DND-41 (cell line): ENCODE measurements around the gene CES4A.

Experiments
- ATAC-seq: fragments of 200-7000 bp; cut with Tn5 transposase; 3 replicates; pipeline ENCODE4 v1.9.1; 2021; ENCODE audit warnings: low read depth; ENCODE audit not compliant: insufficient read depth
- DNase-seq: peaks from one replicate; pipeline ENCODE4 v3.0.0-alpha.2; 2020
- H2AFZ ChIP-seq: 2 replicates; pipeline ENCODE4 v1.6.0; 2012; ENCODE audit warnings: low read depth, low read length
- H3K27ac ChIP-seq: 2 replicates; pipeline ENCODE4 v1.5.1; 2012; ENCODE audit warnings: low read length, inconsistent platforms
- H3K27me3 ChIP-seq: fragments of 200-600 bp; sonication (generic); 2 replicates; pipeline ENCODE4 v1.6.0; 2012; ENCODE audit warnings: low read length, mild to moderate bottlenecking, inconsistent platforms; ENCODE audit not compliant: insufficient read depth, poor library complexity
- H3K36me3 ChIP-seq: 2 replicates; pipeline ENCODE4 v1.5.1; 2012; ENCODE audit warnings: low read length, inconsistent platforms; ENCODE audit not compliant: insufficient read depth
- H3K4me1 ChIP-seq: 2 replicates; pipeline ENCODE4 v1.5.1; 2012; ENCODE audit warnings: mild to moderate bottlenecking, low read length; ENCODE audit not compliant: insufficient read depth
- H3K4me2 ChIP-seq: 2 replicates; pipeline ENCODE4 v1.6.0; 2012; ENCODE audit warnings: mild to moderate bottlenecking, moderate library complexity, low read length, inconsistent platforms; ENCODE audit not compliant: insufficient read depth
- H3K4me3 ChIP-seq, 2 experiments: fragments of 200-600 bp in 1 of 2; shearing (Covaris generic) in 1 of 2; 2 replicates each; pipeline ENCODE4 v1.5.1; 2012 to 2016; ENCODE audit warnings: inconsistent platforms in 2 of 2, low read length in 2 of 2, mild to moderate bottlenecking in 2 of 2, low read depth in 1 of 2, moderate library complexity in 1 of 2
- H3K79me2 ChIP-seq: 2 replicates; pipeline ENCODE4 v1.6.0; 2012; ENCODE audit warnings: low read length, inconsistent platforms; ENCODE audit not compliant: insufficient read depth
- H3K9ac ChIP-seq: 2 replicates; pipeline ENCODE4 v1.6.0; 2012; ENCODE audit warnings: low read depth, mild to moderate bottlenecking, inconsistent platforms, low read length, moderate library complexity
- H3K9me3 ChIP-seq: 2 replicates; pipeline ENCODE4 v1.5.1; 2012; ENCODE audit warnings: low read length, moderate library complexity, mild to moderate bottlenecking, inconsistent platforms; ENCODE audit not compliant: insufficient read depth, severe bottlenecking
- H4K20me1 ChIP-seq: 2 replicates; pipeline ENCODE4 v1.6.0; 2012; ENCODE audit warnings: low read length; ENCODE audit not compliant: insufficient read depth
- EZH2 ChIP-seq: IDR thresholded peaks from 3 replicates; pipeline ENCODE4 v1.6.1; 2012; ENCODE audit warnings: borderline replicate concordance, low read depth, mild to moderate bottlenecking, moderate library complexity, low read length, inconsistent platforms; ENCODE audit not compliant: severe bottlenecking
- TF ChIP-seq, protein P1 (sequence below): IDR thresholded peaks from 2 replicates; pipeline ENCODE4 v1.5.1; 2012; ENCODE audit warnings: borderline replicate concordance, low read length, moderate library complexity, mild to moderate bottlenecking; ENCODE audit not compliant: poor library complexity, severe bottlenecking; ENCODE audit errors: extremely low read depth

CES4A gene

DNA sequence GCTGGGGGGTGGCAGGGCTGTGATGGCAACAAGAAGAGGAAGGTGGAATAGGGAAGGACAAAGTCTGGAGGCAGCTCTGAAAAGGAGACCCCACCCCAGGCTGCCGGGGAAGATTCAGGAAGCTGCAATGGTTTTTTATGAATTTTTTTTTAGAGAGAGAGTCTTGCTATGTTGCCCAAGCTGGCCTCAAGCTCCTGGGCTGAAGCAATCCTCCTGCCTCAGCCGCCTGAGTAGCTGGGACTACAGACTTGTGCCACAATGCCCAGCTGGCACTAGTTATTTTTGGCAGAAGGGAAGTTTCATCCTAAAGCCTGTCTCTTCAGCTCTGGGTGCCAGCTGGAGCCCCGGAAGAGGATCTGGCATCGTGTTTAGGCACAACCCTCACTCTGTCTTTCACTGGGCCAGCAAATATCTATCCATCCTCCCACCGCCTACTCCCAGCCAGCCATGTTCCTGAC lies 28.7 kb upstream of the CES4A start:
- Histone ChIP-seq H3K27ac (no peak overlapping the region), H3K4me2 (no peak overlapping the region), H3K9ac (no peak overlapping the region), H3K9me3 (no peaks in the 10 kb centered on the region), H3K79me2 (no peaks in the 10 kb centered on the region; the same call in 1 of the 2 replicates), H3K27me3 (no peaks in the 10 kb centered on the region), H2AFZ (no peak overlapping the region), H4K20me1 (no peaks in the 10 kb centered on the region), H3K4me3 (no peak overlapping the region), H3K4me1 (peaks cover 26% of the 10 kb centered on the region), H3K36me3 (no peaks in the 10 kb centered on the region)
- ATAC-seq (no peak), DNase-seq (no peak)
- TF ChIP-seq, protein P1, sequence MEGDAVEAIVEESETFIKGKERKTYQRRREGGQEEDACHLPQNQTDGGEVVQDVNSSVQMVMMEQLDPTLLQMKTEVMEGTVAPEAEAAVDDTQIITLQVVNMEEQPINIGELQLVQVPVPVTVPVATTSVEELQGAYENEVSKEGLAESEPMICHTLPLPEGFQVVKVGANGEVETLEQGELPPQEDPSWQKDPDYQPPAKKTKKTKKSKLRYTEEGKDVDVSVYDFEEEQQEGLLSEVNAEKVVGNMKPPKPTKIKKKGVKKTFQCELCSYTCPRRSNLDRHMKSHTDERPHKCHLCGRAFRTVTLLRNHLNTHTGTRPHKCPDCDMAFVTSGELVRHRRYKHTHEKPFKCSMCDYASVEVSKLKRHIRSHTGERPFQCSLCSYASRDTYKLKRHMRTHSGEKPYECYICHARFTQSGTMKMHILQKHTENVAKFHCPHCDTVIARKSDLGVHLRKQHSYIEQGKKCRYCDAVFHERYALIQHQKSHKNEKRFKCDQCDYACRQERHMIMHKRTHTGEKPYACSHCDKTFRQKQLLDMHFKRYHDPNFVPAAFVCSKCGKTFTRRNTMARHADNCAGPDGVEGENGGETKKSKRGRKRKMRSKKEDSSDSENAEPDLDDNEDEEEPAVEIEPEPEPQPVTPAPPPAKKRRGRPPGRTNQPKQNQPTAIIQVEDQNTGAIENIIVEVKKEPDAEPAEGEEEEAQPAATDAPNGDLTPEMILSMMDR: no peak
- no peak for TF ChIP-seq EZH2

DNA sequence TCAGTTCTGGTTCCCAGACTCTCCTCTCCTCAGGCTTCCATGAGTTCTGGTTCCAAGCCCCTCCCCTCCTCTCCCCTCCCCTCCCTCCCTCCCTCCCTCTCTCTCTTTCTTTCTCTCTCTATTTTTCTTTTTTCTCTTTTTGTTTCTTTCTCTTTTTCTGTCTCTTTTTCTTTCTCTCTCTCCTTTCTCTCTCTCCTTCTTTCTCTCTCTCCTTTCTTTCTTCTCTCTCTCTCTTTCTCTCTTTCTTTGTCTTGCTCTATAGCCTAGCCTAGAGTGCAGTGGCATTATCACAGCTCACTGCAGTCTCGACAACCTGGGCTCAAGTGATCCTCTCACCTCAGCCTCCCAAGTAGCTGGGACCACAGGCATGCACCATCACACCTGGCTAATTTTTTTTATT lies 28.1 kb upstream of the CES4A start:
- no peak overlapping the region for H3K9ac ChIP-seq
- no peak for DNase-seq
- no peak overlapping the region for H2AFZ ChIP-seq
- no peak overlapping the region for H3K27ac ChIP-seq
- no peak overlapping the region for H3K4me2 ChIP-seq
- H3K36me3 ChIP-seq: no peaks in the 10 kb centered on the region
- no peak overlapping the region for H3K4me3 ChIP-seq
- no peaks in the 10 kb centered on the region for H4K20me1 ChIP-seq
- H3K27me3 ChIP-seq: no peaks in the 10 kb centered on the region
- no peaks in the 10 kb centered on the region for H3K9me3 ChIP-seq
- no peak for ATAC-seq
- H3K4me1 ChIP-seq: peaks cover 26% of the 10 kb centered on the region
- TF ChIP-seq EZH2: no peak
- no peaks in the 10 kb centered on the region; the same call in 1 of the 2 replicates for H3K79me2 ChIP-seq

DNA sequence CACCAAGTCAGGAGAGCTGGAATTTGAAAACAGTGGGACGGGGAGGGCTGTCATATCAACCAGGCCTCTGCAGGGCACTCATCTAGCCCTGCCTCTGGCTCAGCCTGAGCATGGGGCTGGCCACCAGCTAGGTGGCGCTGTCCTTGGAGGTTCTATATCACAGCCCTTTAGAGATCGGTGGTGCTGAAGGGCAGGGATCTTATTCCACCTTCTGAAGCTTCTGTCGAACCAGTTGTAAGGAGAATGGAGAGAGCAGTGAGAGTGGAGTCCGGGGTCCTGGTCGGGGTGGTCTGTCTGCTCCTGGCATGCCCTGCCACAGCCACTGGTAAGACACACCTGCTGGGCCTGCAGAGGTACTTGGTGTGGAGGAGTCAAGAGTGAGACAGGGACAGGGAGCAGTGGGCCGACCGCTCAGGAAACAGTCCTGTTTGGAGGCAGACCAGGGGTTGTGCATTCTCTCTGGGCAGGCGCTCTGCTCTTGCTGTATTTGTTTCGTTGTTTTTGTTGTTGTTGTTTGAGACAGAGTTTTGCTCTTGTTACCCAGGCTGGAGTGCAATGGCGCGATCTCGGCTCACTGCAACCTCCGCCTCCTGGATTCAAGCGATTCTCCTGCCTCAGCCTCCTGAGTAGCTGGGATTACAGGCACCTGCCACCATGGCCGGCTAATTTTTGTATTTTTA lies 27.2 kb upstream of the CES4A start, which contains the start of gene CES3:
Gene CES3, plus strand, starts transcription at position 202 of the 680 bp plus-strand sequence. Its CDS starts 42 bp downstream, at position 244.
- Histone ChIP-seq H3K4me1 (peaks cover 26% of the 10 kb centered on the region), H3K79me2 (no peaks in the 10 kb centered on the region; the same call in 1 of the 2 replicates), H4K20me1 (no peaks in the 10 kb centered on the region), H3K9ac (peak within 1 kb of the TSS; percentile 54), H3K9me3 (no peaks in the 10 kb centered on the region), H3K4me2 (peak within 1 kb of the TSS; percentile 74), H2AFZ (peak within 1 kb of the TSS; percentile 91), H3K36me3 (no peaks in the 10 kb centered on the region), H3K27ac (peak within 1 kb of the TSS; percentile 68), H3K4me3 (peak within 1 kb of the TSS; percentile 24 to 79; a peak in 3 of 4 replicates), H3K27me3 (no peaks in the 10 kb centered on the region)
- TF ChIP-seq, protein P1: peak; percentile 93
- no peak for TF ChIP-seq EZH2
- ATAC-seq (peak; percentile 99), DNase-seq (peak; percentile 86)

DNA sequence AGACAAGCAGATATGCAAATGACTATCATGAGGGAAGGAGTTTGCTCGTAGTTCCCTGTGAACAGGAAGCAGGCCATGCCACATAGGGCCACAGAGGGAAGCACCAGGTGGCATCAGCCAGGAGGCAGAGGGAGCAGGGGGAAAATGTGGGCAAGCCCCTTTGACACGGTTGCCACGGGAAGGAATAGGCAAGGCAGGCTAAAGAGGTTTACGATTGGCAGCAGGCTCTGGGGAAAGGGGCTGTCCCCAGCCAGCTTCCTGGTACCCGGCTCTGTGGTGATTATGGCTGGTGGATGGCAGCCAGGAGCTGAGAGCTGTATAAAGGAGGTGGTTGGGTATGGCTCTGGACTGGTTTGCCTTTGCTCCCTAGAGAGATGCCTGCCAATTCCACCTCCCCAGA lies 26.5 kb upstream of the CES4A start:
- Histone ChIP-seq H4K20me1 (no peaks in the 10 kb centered on the region), H3K36me3 (no peaks in the 10 kb centered on the region), H3K27me3 (no peaks in the 10 kb centered on the region), H3K9ac (peak overlapping the region; percentile 54), H3K4me1 (peaks cover 26% of the 10 kb centered on the region), H3K4me2 (peak overlapping the region; percentile 74), H3K4me3 (peak overlapping the region in 1 of 2 experiments; percentile 79; a peak in 2 of 4 replicates), H2AFZ (peak overlapping the region; percentile 28), H3K27ac (peak overlapping the region; percentile 62), H3K9me3 (no peaks in the 10 kb centered on the region), H3K79me2 (no peaks in the 10 kb centered on the region; the same call in 1 of the 2 replicates)
- DNase-seq (peak; percentile 54), ATAC-seq (peak; percentile 55)
- TF ChIP-seq EZH2: no peak
- TF ChIP-seq, protein P1: no peak
